Erythroblast (primary cell): ENCODE data around the gene MPP3.

Experiments
- DNase-seq, 2 experiments: peaks; one replicate each; lab custom pipeline; 2025; lab: John Stamatoyannopoulos, UW
- GATA1 ChIP-seq: IDR thresholded peaks from 2 replicates; pipeline ENCODE4 v1.6.1; 2011; ENCODE audit warnings: low read depth, mild to moderate bottlenecking, control low read depth, low read length, moderate library complexity
- POLR2A ChIP-seq: IDR thresholded peaks from 2 replicates; pipeline ENCODE4 v1.6.1; 2011; ENCODE audit warnings: mild to moderate bottlenecking, low read length

MPP3 gene

DNA sequence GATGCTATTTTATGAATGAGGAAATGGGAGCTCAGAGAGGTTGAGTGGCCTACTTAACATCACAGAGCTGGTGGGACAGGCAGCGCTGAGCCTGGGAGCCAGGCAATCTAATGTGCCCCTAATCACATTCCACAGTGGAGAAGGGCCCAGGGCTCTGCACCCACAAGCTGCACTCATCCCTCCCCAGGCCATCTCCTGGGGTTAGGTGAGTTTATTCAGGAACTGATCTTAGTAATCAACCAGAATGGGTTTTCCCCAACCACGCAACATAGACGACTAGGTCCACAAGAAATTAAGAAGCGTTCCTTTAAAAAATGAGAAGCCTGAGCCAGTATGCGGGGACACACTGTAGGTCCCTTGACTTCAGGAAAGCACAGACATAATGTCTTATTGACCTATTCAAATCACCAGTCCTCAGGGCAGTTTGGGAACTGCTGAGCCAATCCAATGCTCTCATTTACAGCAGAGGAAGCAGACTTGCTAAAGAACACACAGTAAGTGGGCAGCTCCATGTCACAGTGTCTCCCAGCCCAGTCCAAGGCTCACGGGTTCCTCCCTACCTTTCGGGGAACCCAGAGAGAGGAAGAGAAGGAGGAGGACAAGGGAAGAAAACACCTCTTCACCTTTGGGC is 2.3 kb downstream of the MPP3 start:
- TF ChIP-seq POLR2A (no peak), GATA1 (no peak)
- no peak for DNase-seq

DNA sequence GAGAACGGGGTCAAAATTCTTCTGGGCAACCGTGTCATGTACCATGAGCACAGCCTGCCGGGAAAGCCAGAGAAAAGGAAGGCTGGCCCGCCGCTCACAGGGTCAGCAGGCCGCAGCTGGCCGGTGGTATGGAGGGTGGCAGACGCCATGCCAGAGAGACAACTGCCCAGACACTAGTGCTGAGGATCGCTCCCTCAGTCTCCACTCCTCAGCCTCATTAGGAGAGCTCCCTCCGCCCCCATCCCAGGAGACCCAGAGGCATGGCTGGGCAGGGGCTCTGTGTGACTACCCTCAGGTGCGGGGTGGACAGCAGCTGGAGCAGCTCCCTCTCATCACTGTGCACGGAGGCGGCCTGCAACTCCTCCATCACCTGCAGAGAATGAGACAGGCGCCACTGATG is 3.2 kb downstream of the MPP3 start:
- TF ChIP-seq POLR2A: no peak
- TF ChIP-seq GATA1: no peak
- no peak for DNase-seq

DNA sequence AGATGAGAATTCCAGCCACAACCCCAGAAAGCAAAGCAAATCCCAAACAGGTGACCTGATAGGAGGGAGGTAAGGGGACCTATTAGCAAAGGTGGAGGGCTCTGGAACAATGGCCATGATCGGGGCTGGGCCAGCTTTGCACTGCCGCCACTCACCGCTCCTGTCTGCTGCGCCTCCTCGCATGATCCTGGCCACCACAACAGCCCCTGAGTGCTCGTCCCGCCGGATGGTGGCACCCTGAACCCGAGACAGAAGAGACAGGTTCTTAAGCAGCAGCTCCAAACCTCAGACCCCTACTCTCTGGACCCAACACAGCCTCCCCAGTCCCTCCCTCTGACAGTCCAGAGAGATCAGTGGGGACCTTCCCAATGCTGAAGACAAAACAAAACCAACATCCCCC is 5.3 kb downstream of the MPP3 start:
- no peak for TF ChIP-seq GATA1
- no peak for TF ChIP-seq POLR2A
- DNase-seq: no peak

GRCh38 chr17:43826206-43826605 is 6.7 kb downstream of the MPP3 start:
- TF ChIP-seq GATA1: no peak
- TF ChIP-seq POLR2A: no peak
- DNase-seq: no peak

DNA sequence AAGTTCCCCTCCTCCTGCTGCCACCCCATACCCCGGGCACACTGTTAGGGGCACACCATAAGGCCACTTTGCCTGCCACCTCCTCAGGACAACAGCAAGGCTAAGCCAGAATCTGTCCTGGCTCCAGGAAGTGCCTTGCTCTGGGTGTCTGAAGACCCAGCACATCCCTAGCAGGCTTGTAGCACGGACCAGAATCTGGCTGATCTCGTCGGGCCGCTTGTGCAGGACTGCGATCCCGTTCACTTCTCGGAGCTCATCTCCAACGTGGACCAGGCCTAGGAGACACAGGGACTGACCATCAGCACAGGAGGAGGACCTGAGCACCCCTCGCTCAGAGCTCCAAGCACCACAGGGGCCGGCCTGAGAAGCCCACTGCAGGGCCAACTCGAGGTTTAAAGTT is 7.4 kb downstream of the MPP3 start:
- TF ChIP-seq POLR2A (no peak), GATA1 (no peak)

GRCh38 chr17:43823350-43824084 is 9.4 kb downstream of the MPP3 start:
- TF ChIP-seq POLR2A: no peak
- TF ChIP-seq GATA1: no peak
- no peak for DNase-seq

More for the DNA sequence above, 7.4 kb downstream of the MPP3 start:
- no peak for DNase-seq

DNA sequence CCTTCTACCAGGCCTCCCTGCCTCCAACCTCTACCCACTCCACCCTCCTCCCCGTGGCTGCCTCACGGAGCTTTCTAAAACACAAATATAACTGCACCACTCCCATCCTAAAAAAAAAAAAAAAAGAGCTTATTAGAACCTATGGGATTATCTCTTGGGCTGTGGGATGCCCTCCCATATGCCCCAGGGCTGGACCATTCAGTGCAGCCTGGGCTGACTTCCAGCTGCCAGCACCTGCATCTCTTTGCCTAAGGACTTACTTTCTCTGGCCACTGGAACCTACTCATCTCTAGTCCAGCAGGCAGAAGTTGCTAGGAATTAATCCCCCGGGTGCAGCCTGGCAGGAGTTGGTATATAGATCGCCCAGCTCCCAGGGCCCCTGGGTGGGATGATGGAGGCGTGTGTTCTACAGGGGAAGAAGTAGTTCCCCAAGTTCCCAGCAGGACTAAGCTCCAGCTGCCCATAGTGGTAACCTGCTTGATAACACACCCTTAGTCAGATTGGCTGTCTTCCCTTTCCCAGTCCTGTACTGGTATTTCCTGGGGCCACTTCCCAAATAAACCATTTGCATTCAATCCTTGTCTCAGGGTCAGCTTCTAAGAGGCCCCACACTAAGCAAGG is 10.3 kb downstream of the MPP3 start:
- TF ChIP-seq GATA1: no peak
- TF ChIP-seq POLR2A: no peak
- DNase-seq: no peak

- TF ChIP-seq POLR2A: no peak
- no peak for TF ChIP-seq GATA1
- no peak for DNase-seq
These were observed 12.2 kb downstream of the MPP3 start for GRCh38 chr17:43820759-43821158.

GRCh38 chr17:43818966-43819365 is 14.0 kb downstream of the MPP3 start:
- TF ChIP-seq POLR2A (no peak), GATA1 (no peak)
- no peak for DNase-seq

DNA sequence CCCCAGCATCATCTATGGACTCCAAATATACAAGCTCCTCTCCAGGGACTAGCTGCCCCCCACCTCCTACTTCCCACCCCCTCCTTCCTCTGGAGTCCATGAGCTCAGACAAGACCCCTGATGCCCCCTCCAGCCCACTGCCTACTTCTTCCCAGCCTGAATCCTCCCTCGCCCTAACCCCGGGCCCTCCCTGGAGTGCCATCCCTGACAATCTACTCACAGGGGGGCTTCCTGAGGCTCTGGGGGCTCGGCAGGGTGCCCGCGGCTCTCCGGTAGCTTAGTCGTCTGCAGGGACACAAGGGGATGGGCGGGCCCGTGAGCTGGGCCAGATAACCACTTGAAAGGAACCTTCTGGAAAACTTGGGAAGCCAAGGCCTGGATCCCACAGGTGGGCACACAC is 15.1 kb downstream of the MPP3 start:
- DNase-seq: no peak
- TF ChIP-seq POLR2A (no peak), GATA1 (no peak)

DNA sequence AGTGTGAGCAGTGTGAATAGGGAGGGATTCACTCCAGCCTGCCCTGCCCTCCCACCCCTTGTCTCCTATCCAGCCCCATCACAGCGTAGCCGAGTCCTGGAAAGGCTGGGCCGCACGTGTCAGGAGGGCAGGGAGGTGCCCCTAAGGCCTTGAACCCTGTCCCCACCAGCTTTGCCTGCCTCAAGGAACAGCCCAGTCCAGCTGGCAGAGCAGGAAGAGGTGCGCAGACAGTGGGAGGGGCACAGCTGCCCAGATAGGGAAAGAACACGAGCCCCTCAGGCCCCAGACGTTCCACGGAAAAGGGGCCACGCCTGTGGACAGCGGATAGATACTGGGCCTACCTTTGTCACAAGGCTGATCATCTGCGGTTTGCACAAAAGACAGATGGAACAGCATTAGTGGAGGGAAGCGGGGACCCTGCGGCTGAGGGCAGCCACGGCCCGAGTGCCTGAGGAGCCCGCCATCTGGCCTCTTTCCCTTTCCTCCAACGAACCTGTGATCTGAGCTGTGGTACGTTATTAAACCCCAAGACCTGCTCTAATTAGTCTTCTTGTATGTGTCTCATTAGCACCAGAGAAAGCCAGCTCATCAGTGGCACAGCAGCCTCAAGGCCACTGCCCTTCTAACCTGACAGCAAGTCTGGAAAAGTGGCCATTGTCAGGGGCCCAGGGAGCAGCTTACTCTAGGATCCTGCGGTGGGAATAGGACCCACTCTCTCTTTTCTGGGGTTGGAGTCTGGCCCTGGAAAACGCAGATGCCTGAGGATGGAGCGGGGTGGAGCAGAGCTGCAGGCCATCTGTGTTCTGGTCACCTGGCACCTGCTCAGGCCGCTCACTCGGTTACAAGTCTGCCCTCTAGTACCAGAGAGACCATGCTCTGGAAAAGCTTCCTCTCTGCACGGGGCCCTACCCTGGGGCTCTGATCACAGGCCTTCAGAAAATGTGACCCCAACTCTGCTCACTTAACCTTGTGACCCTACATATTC is 16.3 kb downstream of the MPP3 start:
- no peak for DNase-seq
- TF ChIP-seq POLR2A (no peak), GATA1 (no peak)

GRCh38 chr17:43814714-43815113 is 18.2 kb downstream of the MPP3 start:
- TF ChIP-seq GATA1 (no peak), POLR2A (no peak)
- no peak for DNase-seq

DNA sequence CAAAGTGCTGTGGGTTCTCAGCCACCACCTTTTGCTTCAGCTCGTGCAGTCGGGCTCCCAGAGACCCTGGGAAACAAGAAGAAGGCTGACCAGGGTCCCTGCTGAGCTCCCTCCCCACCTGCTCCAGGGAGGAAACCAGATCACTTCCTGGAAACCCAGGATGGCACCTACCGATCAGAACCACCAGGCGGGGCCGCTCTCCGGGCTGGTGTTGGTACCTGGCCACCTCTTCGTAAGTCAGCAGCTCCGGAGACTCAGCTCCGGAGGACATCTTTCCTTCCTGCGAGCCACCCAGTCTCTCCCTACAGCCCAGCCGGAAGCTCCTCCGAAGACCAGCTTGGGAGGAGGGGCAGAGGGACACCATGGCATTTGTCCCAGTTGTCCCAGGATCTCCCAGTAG is 18.9 kb downstream of the MPP3 start:
- DNase-seq: no peak
- TF ChIP-seq GATA1: no peak
- no peak for TF ChIP-seq POLR2A

- no peak for TF ChIP-seq GATA1
- no peak for DNase-seq
These were observed 19.6 kb downstream of the MPP3 start for GRCh38 chr17:43813386-43813785.
